ENCODE data around the gene RTN4RL2.

DNA sequence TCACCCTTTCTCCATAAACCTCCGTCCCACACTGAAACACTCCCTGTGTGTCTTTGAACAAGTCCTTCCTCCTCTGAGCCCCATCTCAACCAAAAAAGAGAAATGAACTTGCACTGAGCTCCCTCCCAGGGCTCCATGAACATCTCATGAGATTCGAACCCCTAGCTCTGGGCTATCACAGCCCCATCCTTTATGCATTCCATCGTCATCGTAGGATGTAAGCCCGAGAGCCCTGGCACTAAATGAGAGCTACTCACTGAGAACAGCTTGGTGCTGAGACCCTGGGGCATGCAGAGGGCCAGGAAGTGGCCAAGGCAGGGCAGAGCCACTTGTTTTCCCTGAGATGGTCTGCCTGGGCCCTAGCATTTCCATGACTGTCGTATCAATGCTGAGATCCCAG, 20.5 kb upstream of the RTN4RL2 start:
- no peak for TF ChIP-seq POLR2A (IDR thresholded peaks at IDR 0.05)
- TF ChIP-seq, protein P1, sequence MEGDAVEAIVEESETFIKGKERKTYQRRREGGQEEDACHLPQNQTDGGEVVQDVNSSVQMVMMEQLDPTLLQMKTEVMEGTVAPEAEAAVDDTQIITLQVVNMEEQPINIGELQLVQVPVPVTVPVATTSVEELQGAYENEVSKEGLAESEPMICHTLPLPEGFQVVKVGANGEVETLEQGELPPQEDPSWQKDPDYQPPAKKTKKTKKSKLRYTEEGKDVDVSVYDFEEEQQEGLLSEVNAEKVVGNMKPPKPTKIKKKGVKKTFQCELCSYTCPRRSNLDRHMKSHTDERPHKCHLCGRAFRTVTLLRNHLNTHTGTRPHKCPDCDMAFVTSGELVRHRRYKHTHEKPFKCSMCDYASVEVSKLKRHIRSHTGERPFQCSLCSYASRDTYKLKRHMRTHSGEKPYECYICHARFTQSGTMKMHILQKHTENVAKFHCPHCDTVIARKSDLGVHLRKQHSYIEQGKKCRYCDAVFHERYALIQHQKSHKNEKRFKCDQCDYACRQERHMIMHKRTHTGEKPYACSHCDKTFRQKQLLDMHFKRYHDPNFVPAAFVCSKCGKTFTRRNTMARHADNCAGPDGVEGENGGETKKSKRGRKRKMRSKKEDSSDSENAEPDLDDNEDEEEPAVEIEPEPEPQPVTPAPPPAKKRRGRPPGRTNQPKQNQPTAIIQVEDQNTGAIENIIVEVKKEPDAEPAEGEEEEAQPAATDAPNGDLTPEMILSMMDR (IDR thresholded peaks at IDR 0.05) = no peak
